GM12878 (cell line): ENCODE results near the gene PDZD7. TPM values are rescaled to one million over a fixed set of nuclear protein-coding genes. Genes with fewer than 3 reads are reported as not detected.

Experiments used
- ATAC-seq: fragments of 200-7000 bp; cut with Tn5 transposase; 3 replicates; pipeline ENCODE4 v1.9.1; 2020; ENCODE audit warnings: mild to moderate bottlenecking, moderate library complexity
- BruUV-seq: library from RNA; stranded (reverse); fragments of 400-500 nt; replicated peaks from 2 replicates; lab custom pipeline; 2021; lab: Mats Ljungman, UMichigan
- CTCF ChIA-PET: fragments of 300-600 bp; sonication (Branson Sonifier 250); formaldehyde crosslinking; extraction: SDS; loops from one replicate; lab custom pipeline; 2021; ENCODE audit warnings: inconsistent platforms; lab: Yijun Ruan, JAX
- POLR2A ChIA-PET: fragments of 350-600 bp; formaldehyde crosslinking; extraction: SDS; loops from one replicate; lab custom pipeline; 2021; ENCODE audit warnings: inconsistent platforms; lab: Charles Lee
- RAD21 ChIA-PET: fragments of 300-600 bp; sonication (Branson Sonifier 250); formaldehyde crosslinking; loops from one replicate; lab custom pipeline; 2023; ENCODE audit warnings: antibody characterized with exemption; ENCODE audit not compliant: unreplicated experiment; lab: Charles Lee
- SMC1A ChIA-PET: fragments of 300-600 bp; sonication (Branson Sonifier 250); formaldehyde crosslinking; loops from one replicate; lab custom pipeline; 2023; ENCODE audit not compliant: unreplicated experiment, uncharacterized antibody; lab: Charles Lee
- DNase-seq: peaks from one replicate; pipeline ENCODE4 v3.0.0-alpha.2; 2011; ENCODE audit warnings: low read depth, low spot score
- FAIRE-seq: peaks from 3 replicates; lab custom pipeline; 2011; peaks lifted over from hg19 to GRCh38; lab: Jason Lieb, UNC
- H2AFZ ChIP-seq: 2 replicates; pipeline ENCODE4 v1.6.0; 2011; ENCODE audit warnings: low read depth, low read length, control low read depth; ENCODE audit not compliant: control insufficient read depth
- H3K27ac ChIP-seq: 2 replicates; pipeline ENCODE4 v1.5.1; 2011; ENCODE audit warnings: control low read depth; ENCODE audit not compliant: control insufficient read depth, insufficient read depth
- H3K27me3 ChIP-seq, 2 experiments: replicated peaks in 1 of 2; 2 replicates each; pipeline versions ENCODE4 v1.6.0 to v1.6.1; 2011; ENCODE audit warnings: low read length in 1 of 2; ENCODE audit not compliant: control insufficient read depth in 2 of 2, insufficient read depth in 2 of 2
- H3K36me3 ChIP-seq, 2 experiments: 2 replicates each; pipeline ENCODE4 v1.5.1; 2011; ENCODE audit warnings: low read length in 1 of 2; ENCODE audit not compliant: control insufficient read depth in 2 of 2, insufficient read depth in 2 of 2
- H3K4me1 ChIP-seq: 2 replicates; pipeline ENCODE4 v1.6.1; 2011; ENCODE audit warnings: mild to moderate bottlenecking, low read length, moderate library complexity, mixed read lengths; ENCODE audit not compliant: control insufficient read depth, insufficient read depth
- H3K4me2 ChIP-seq: 2 replicates; pipeline ENCODE4 v1.6.0; 2011; ENCODE audit warnings: control low read depth; ENCODE audit not compliant: control insufficient read depth, insufficient read depth
- H3K4me3 ChIP-seq: fragments of 200-600 bp; sonication (generic); 2 replicates; pipeline ENCODE4 v1.5.1; 2016
- H3K79me2 ChIP-seq: 2 replicates; pipeline ENCODE4 v1.6.0; 2011; ENCODE audit warnings: low read length; ENCODE audit not compliant: control insufficient read depth, insufficient read depth
- H3K9ac ChIP-seq: 2 replicates; pipeline ENCODE4 v1.8.0; 2011; ENCODE audit warnings: low read length, control low read depth, mixed read lengths; ENCODE audit not compliant: control insufficient read depth, insufficient read depth
- H3K9me3 ChIP-seq: replicated peaks from 3 replicates; pipeline ENCODE4 v1.5.1; 2011; ENCODE audit warnings: mild to moderate bottlenecking, low read length; ENCODE audit not compliant: control insufficient read depth, insufficient read depth
- H4K20me1 ChIP-seq: 2 replicates; pipeline ENCODE4 v1.6.0; 2011; ENCODE audit not compliant: control insufficient read depth, insufficient read depth
- CEBPB ChIP-seq, 2 experiments: fragments of 150-350 bp in 1 of 2; IDR thresholded peaks; 2 replicates each; pipeline ENCODE4 v1.6.1; 2012 to 2014; ENCODE audit warnings: low read depth in 2 of 2, low read length in 2 of 2, borderline replicate concordance in 1 of 2, inconsistent platforms in 1 of 2
- CREM ChIP-seq: IDR thresholded peaks from 2 replicates; pipeline ENCODE4 v1.6.1; 2014; ENCODE audit warnings: antibody characterized with exemption, low read depth
- DPF2 ChIP-seq: fragments of 450-650 bp; IDR thresholded peaks from 2 replicates; pipeline ENCODE4 v1.6.1; 2017; ENCODE audit warnings: mild to moderate bottlenecking
- IKZF1 ChIP-seq: fragments of 450-650 bp; conservative IDR thresholded peaks from 2 replicates; pipeline ENCODE4 v1.6.1; 2017; ENCODE audit warnings: antibody characterized with exemption, mild to moderate bottlenecking
- KLF5 ChIP-seq: fragments of 450-650 bp; IDR thresholded peaks from 2 replicates; pipeline ENCODE4 v1.6.1; 2014; ENCODE audit warnings: mild to moderate bottlenecking; ENCODE audit not compliant: partially characterized antibody
- MLLT1 ChIP-seq: fragments of 450-650 bp; IDR thresholded peaks from 2 replicates; pipeline ENCODE4 v1.6.1; 2016; ENCODE audit warnings: mild to moderate bottlenecking
- MYB ChIP-seq: fragments of 150-350 bp; IDR thresholded peaks from 2 replicates; pipeline ENCODE4 v1.6.1; 2014; ENCODE audit warnings: mild to moderate bottlenecking, low read depth, low read length, borderline replicate concordance
- RBBP5 ChIP-seq: fragments of 200-600 bp; sonication (generic); conservative IDR thresholded peaks from 2 replicates; pipeline ENCODE4 v1.6.1; 2016
- RCOR1 ChIP-seq: conservative IDR thresholded peaks from 2 replicates; pipeline ENCODE4 v1.6.1; 2012; ENCODE audit warnings: low read depth, low read length, improper control_type of control experiment
- SMAD5 ChIP-seq: IDR thresholded peaks from 2 replicates; pipeline ENCODE4 v1.6.1; 2016; ENCODE audit warnings: antibody characterized with exemption, low read depth
- TARDBP ChIP-seq: IDR thresholded peaks from 2 replicates; pipeline ENCODE4 v1.6.1; 2016; ENCODE audit warnings: borderline replicate concordance
- ZNF274 ChIP-seq: IDR thresholded peaks from one replicate; pipeline ENCODE4 v1.8.0; 2011; ENCODE audit not compliant: insufficient read length, insufficient read depth
- WGBS: methylation state at CpG from one replicate; pipeline ENCODE4 v1.1.6; 2016; ENCODE audit warnings: low lambda C conversion rate; ENCODE audit not compliant: insufficient replicate concordance, insufficient coverage; ENCODE audit errors: missing lambda C conversion rate; 5-methylcytosine and 5-hydroxymethylcytosine counted together
- in situ Hi-C: fragments of 300-500 bp; cut with MboI; formaldehyde crosslinking; loops from 9 replicates; pipeline ENCODE4 v1.14.3; 2018; ENCODE audit warnings: mixed read lengths
- intact Hi-C: fragments of 100-400 bp; cut with micrococcal nuclease; formaldehyde crosslinking; loops from one replicate; pipeline ENCODE4 v1.14.2; 2022; ENCODE audit not compliant: unreplicated experiment
- polyA plus RNA-seq, 11 experiments: library from polyadenylated mRNA; depleted of rRNA in 4 of 11; unstranded in 6 of 11; stranded (reverse) in 5 of 11; fragments of >200 nt; fragmentation: Nextera tagmentation in 4 of 11; fragmentation: Illumina TruSeq in 1 of 11; extraction: Ambion mirVana in 4 of 11; extraction: Trizol in 1 of 11; gene quantifications; 1 replicate in 1 of 11; 2 replicates in 10 of 11; pipeline versions ENCODE4 v1.2.1 to v1.2.3, GENCODE V29; 2011 to 2016; ENCODE audit warnings: inconsistent platforms in 2 of 11, missing spikeins in 2 of 11, low read depth in 1 of 11
- total RNA-seq, 4 experiments: library from RNA; depleted of rRNA in 3 of 4; stranded (reverse); fragments of >200 nt in 3 of 4; fragmentation: Illumina TruSeq in 1 of 4; extraction: Trizol in 1 of 4; gene quantifications; 2 replicates each; pipeline versions ENCODE4 v1.2.1 to v1.2.3, GENCODE V29; 2013 to 2021
- TF ChIP-seq, protein P1 (sequence below): fragments of 450-650 bp; conservative IDR thresholded peaks from 2 replicates; pipeline ENCODE4 v1.6.1; 2017; ENCODE audit warnings: mild to moderate bottlenecking, moderate library complexity
- TF ChIP-seq, protein P2 (sequence below): fragments of 450-650 bp; formaldehyde crosslinking; IDR thresholded peaks from 2 replicates; pipeline ENCODE4 v1.5.0; 2022; ENCODE audit warnings: mild to moderate bottlenecking, missing genetic modification characterization
- TF ChIP-seq, protein P3 (sequence below): fragments of 150-350 bp; IDR thresholded peaks from 2 replicates; pipeline ENCODE4 v1.6.1; 2014; ENCODE audit warnings: mild to moderate bottlenecking, low read depth, low read length

The PDZD7 gene
- total and polyA plus RNA-seq, 10 of the 15 experiments (the other 5 are each of a cell fraction or from before 2014, with no cell fraction given), result 0.01 to 0.20 (median 0.03) TPM; not detected in 7

DNA sequence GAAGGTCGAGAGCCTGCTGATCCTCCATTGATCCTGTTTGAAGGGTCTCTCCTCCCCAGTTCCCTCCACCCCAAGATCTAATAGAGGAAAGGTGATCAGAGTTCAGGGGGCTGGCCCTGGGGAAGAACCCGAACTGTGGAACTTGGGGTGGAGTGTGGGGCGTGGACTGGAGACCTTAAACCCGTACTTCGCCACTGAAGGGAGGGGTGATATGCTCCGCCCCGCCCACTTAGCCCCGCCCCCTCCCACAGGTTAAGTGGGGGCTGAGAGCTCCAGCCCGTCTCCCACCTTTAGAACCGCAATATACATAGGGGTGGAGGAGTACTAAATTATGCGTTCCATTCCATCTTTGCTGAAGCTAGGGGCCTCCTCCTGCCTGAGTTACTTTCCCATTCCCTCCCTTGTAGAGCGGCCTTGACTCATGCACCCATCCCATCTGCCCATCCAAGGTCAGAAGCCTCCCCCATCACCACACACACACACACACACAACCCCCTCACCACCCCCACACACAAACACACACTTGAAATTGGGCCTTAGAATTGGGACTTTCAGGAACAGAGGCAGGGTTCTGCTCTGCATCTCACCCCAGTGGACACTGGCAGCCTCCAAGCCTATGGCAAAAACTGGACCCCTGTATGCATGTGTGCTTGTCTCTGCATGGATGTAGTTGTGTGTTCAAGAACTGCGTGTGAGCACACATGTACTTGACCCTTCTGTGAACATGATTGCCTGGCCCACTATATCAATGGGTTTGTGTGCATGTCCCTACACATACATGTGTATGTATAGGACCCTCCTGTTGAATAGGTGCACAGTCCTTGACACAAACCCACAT is 60.6 kb downstream of the PDZD7 start:
- no peak overlapping the region for H3K4me3 ChIP-seq
- no TSS peak for BruUV-seq
- peaks cover 3% of the 10 kb centered on the region; the same call in 1 of the 2 replicates for H3K4me1 ChIP-seq
- 27% methylated on average over 11 of the region's 13 CpGs for WGBS
- no peak for FAIRE-seq
- no peaks in the 10 kb centered on the region for H3K27me3 ChIP-seq
- RAD21 ChIA-PET, result no interaction called here
- peak overlapping the region; percentile 87 for H3K4me2 ChIP-seq
- H3K9ac ChIP-seq, result no peak overlapping the region
- no peak overlapping the region for H3K27ac ChIP-seq
- in situ Hi-C loops (no loop called here), intact Hi-C loops (no loop called here)
- ATAC-seq, result peak; percentile 66
- no peaks in the 10 kb centered on the region for H3K9me3 ChIP-seq
- H3K79me2 ChIP-seq, result no peaks in the 10 kb centered on the region
- H4K20me1 ChIP-seq, result no peaks in the 10 kb centered on the region
- DNase-seq, result no peak
- SMC1A ChIA-PET, result no interaction called here
- POLR2A ChIA-PET, result interaction anchor here (0.8 to 2.3 kb wide), 2 partner anchors 15 to 27 kb away, joined by 3 to 6 read pairs; no protein-coding TSS in a partner anchor
- H3K36me3 ChIP-seq, result peaks cover 0 to 2% of the 10 kb centered on the region in 2 experiments; a peak in 3 of 4 replicates
- CTCF ChIA-PET, result interaction anchor here (4.6 kb wide), 1 partner anchor 27 kb away, joined by 29 read pairs; no protein-coding TSS in a partner anchor
- peak overlapping the region; percentile 63 for H2AFZ ChIP-seq
- TF ChIP-seq, protein P1, sequence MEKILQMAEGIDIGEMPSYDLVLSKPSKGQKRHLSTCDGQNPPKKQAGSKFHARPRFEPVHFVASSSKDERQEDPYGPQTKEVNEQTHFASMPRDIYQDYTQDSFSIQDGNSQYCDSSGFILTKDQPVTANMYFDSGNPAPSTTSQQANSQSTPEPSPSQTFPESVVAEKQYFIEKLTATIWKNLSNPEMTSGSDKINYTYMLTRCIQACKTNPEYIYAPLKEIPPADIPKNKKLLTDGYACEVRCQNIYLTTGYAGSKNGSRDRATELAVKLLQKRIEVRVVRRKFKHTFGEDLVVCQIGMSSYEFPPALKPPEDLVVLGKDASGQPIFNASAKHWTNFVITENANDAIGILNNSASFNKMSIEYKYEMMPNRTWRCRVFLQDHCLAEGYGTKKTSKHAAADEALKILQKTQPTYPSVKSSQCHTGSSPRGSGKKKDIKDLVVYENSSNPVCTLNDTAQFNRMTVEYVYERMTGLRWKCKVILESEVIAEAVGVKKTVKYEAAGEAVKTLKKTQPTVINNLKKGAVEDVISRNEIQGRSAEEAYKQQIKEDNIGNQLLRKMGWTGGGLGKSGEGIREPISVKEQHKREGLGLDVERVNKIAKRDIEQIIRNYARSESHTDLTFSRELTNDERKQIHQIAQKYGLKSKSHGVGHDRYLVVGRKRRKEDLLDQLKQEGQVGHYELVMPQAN, result no peak
- TF ChIP-seq IKZF1 (no peak), CREM (no peak), ZNF274 (no peak), KLF5 (no peak), TARDBP (no peak), MLLT1 (no peak), SMAD5 (no peak), MYB (no peak), RBBP5 (no peak), DPF2 (no peak), CEBPB (IDR thresholded peaks at IDR 0.05; ENCODE audit: borderline replicate concordance in 1 of 2, low read depth in 2 of 2, low read length in 2 of 2) (no peak), RCOR1 (no peak)
- TF ChIP-seq, protein P2, sequence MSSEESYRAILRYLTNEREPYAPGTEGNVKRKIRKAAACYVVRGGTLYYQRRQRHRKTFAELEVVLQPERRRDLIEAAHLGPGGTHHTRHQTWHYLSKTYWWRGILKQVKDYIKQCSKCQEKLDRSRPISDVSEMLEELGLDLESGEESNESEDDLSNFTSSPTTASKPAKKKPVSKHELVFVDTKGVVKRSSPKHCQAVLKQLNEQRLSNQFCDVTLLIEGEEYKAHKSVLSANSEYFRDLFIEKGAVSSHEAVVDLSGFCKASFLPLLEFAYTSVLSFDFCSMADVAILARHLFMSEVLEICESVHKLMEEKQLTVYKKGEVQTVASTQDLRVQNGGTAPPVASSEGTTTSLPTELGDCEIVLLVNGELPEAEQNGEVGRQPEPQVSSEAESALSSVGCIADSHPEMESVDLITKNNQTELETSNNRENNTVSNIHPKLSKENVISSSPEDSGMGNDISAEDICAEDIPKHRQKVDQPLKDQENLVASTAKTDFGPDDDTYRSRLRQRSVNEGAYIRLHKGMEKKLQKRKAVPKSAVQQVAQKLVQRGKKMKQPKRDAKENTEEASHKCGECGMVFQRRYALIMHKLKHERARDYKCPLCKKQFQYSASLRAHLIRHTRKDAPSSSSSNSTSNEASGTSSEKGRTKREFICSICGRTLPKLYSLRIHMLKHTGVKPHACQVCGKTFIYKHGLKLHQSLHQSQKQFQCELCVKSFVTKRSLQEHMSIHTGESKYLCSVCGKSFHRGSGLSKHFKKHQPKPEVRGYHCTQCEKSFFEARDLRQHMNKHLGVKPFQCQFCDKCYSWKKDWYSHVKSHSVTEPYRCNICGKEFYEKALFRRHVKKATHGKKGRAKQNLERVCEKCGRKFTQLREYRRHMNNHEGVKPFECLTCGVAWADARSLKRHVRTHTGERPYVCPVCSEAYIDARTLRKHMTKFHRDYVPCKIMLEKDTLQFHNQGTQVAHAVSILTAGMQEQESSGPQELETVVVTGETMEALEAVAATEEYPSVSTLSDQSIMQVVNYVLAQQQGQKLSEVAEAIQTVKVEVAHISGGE (CRISPR knock-in tag), result no peak
- TF ChIP-seq, protein P3, sequence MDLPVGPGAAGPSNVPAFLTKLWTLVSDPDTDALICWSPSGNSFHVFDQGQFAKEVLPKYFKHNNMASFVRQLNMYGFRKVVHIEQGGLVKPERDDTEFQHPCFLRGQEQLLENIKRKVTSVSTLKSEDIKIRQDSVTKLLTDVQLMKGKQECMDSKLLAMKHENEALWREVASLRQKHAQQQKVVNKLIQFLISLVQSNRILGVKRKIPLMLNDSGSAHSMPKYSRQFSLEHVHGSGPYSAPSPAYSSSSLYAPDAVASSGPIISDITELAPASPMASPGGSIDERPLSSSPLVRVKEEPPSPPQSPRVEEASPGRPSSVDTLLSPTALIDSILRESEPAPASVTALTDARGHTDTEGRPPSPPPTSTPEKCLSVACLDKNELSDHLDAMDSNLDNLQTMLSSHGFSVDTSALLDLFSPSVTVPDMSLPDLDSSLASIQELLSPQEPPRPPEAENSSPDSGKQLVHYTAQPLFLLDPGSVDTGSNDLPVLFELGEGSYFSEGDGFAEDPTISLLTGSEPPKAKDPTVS, result no peak
